HG02759 (cell line): ENCODE data around the gene TULP4.
"Not testable (repeated sequence)": the region's sequence is repeated elsewhere in the genome, so short reads cannot be mapped to it uniquely, and the experiment has no call there.

ENCODE experiments used
- ATAC-seq: cut with Tn5 transposase; IDR thresholded peaks from one replicate; pipeline ENCODE4 v1.9.1; 2021; ENCODE audit warnings: mild to moderate bottlenecking, moderate library complexity; ENCODE audit not compliant: unreplicated experiment

The TULP4 gene

GRCh38 chr6:158461954-158462353 is 149.7 kb downstream of the TULP4 start:
- ATAC-seq, result no peak

- no peak for ATAC-seq
Observed at GRCh38 chr6:158464483-158464882, 152.2 kb downstream of the TULP4 start.

- ATAC-seq, result no peak
Observed at GRCh38 chr6:158465257-158465656, 153.0 kb downstream of the TULP4 start.

DNA sequence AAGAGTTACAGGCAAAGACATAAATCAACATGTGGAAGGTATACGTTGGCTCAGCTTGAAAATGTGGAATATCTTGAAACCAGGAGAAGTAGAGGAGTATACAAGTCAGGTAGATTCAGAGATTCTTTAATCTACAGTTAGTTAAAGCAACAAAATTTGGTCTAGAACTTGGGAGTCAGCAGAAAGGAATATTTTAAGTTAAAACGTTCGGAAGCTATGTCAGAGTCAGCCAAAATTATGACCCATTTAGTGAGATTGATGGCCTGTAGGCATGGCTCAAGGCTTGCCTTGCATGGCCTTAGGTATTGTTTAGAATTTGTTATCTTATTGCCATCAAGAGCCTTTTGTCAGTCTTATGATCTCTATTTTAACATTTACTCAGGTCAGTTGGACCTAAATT is 153.5 kb downstream of the TULP4 start:
- no peak for ATAC-seq

DNA sequence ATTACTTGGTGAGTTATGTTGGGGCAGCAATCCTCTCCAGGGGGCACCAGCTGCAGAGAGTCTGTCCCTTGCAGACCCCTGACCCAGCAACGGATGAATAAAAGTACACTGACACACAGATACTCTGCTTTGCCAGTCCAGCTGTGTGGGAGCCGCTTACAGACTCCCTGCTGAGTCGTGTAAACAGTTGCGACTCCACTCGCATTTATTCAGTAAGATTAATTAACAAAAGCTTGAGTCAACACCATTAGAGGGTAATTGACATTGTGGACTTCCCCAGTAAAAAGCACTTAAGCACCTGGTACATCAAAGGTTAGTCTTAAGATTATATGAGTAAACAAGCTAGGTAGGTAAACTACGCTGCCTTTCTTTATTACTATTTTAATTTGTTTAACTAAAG is 155.7 kb downstream of the TULP4 start:
- no peak for ATAC-seq

DNA sequence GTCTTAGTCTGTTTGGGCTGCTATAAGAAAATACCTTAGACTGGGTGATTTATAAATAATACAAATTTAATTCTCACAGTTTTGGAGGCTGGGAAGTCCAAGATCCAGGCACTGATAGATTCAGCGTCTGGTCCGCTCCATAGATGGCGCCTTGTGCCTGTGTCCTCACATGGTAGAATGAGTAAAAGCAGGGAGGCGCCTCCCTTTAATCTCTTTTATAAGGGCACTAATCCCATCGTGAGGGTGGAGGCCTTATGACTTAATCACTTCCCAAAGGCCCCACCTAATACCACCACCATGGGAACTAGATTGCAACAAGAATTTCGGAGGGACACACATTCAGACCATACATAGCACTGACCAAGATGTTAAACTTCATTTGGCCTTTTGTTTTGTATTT is 156.4 kb downstream of the TULP4 start:
- ATAC-seq, result no peak

DNA sequence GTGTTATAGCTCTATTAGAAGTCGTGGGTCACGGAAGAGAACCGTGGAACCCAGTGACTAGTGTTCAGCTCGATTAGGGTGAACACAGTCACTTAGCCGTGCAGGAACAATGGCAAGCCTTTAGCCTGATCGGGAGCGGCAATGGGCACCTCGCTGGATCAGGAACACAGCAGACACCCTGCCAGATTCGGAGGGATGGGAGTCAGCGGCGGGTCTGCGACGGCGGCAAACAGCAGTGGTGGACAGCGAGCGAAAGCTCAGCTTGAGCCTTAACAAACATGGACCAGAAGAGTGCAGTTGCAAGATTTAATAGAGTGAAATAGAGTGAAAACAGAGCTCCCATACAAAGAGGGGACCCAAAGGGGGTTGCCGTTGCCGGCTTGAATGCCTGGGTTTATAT is 157.8 kb downstream of the TULP4 start:
- ATAC-seq, result not testable (repeated sequence)

DNA sequence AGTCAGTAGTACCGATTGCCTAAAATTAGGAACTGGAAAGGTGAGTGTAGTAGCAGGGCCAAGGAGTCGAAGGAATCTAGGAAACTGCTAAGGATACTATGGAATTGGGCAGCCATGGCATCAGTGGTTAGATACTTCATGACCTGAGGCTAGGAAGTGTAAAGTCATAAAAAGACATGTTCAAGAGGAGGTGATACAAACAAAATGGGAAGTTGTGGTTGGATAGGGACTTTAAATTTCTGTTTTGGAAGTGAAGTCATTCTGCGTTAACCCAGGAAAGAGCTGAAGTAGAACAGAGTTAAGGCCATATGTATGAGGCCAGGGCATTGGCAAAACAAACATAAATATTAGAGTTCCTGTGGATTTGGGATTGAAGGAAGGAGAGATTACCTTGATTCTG is 159.1 kb downstream of the TULP4 start:
- ATAC-seq, result no peak

DNA sequence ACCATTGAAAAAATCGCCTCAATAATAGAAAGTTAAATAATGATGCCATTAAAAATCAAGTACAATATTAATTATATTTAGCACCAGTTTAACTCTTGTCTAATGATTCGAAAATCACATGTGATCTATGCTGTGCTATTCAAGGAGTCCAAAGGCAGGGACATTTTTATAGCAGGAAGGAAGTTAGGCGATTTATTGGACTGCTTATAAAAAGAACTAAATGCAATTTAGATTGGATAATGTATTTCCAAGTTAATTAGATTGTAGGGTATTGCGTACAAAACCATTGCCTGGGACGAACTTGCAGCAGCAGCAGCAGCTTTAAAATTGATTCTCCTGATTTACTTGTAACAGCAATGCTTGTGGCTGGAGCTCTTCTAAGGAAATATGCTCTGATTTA is 160.2 kb downstream of the TULP4 start:
- ATAC-seq, result no peak

DNA sequence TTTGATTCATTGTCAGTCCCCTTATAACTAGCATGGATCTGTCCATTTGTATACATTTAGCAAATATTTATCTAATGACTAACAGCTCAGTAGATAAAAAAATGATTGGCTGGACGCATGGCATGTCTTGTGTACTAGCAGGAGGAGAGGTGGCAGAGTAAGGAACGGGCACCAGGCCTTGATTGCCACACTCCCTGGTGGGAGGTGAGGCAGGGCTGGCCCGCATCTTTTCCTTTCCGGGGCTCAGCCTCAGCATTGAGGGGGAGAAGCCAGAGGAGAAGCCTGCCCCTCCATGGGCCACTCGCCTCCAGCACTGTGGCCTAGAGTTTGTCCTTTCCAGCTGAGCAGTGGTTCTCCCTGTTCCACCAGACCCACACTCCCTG is 162.7 kb downstream of the TULP4 start:
- no peak for ATAC-seq

DNA sequence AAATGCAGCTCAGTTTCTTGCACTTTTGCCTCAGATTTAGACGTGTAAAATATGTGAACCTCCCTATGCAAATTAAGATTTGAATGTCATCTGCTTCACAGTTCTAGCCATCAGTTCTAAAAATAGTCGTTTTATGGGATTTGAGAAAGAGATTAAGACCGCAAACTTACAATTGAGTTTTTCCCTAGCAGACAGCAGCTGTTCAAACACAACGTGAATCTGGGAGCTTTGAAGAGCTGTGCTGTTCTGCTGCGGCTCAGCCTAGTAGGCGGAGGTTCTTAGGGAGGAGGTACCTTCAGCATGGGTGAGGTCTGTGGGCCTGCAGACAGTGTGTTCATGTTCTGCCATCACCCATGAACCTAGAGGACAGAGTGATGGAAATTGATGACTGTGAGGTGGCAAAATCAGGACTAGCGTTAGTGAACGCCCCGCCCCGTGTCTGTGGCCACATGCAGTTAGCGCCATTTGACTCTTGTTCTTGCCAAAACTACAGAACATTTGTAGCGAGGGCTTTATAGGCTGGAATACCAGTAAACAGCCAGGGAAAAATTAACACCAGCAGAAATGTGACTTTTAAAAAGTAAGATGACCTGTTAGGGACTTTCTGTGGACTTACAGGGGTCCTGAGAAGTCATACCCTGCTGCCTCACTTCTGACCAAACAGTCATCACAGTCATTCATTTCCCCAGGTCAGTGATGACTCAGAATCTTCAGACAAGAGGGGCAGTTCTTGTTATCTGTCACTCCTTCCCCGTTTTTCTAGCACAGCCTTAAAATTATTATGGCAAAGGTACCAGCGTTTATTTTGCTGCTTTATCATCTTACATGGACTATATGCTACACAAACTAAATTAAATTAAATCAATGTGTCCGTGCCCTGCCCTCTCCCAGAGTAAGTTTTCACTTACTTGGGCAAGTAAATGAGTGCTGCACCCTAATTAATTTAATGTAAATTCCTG is 163.4 kb downstream of the TULP4 start:
- peak; percentile 87 for ATAC-seq

DNA sequence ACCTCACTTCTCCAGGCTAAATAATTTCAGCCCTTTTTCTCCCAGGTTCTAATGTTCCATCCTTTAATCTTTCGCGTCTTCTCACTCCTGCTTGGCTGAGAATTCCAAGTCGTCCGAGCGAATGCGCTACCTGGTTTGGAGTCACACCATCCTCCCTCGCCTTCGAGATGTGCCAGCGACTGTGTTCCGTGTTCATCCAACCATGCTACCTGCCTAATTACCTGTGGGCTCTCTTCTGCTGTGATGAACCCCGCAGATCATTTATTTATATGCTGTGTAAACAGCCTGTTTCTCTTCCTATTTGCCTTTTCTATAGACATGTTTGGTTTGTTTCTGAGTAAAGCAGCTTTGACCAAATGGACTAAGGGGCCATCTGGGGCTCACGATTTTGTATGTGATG is 164.1 kb downstream of the TULP4 start:
- peak; percentile 18 for ATAC-seq

DNA sequence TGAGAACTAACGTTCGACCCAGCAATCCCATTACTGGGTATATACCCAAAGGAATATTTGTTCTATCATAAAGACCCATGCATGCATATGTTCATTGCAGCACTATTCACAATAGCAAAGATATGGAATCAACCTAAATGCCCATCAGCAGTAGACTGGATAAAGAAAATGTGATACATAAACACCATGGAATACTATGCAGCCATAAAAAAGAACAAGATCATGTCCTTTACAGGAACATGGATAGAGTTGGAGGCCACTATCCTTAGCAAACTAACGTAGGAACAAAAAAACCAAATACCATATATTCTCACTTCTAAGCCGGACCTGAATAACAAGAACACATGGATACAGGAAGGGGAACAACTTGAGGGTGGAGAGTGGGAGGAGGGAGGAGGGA is 165.5 kb downstream of the TULP4 start:
- not testable (repeated sequence) for ATAC-seq

- no peak for ATAC-seq
Observed at GRCh38 chr6:158480989-158481388, 168.7 kb downstream of the TULP4 start.

DNA sequence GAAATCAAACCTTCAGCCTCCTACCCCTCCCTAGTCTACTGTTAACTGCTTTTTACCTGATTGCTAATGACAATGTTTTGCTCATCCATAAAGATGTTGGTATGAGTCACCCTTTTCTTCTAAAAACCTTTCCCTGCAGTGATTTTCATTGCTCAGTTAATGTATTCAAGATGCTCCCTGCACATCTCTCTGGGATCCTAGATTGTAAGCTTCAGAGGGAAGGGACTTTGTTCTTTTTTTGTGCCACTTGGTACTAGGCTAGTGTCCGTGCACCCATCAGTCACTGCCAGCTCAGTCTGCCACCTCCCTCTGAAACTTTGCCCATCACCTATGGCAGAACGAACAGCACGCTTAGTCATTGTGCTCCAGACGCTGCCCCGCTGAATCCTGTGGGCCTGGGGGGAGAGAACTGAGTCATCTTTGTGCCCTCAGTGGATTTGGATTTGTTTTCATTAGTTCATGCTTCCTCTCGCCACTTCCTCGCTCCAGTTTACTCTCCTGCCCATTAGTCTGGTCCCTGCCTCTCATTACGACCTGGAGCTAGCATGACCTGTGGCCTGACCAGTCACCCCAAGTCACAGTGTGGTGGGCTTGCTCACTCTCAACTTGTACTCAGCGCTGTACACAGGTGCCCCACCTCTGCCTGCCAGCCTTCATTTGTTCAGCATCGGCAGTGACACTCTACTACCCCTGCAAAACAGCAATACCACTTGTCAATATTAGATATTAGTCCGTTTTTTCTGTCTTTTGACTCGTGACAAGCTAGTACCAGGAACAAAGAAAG is 169.6 kb downstream of the TULP4 start:
- peak; percentile 52 for ATAC-seq

DNA sequence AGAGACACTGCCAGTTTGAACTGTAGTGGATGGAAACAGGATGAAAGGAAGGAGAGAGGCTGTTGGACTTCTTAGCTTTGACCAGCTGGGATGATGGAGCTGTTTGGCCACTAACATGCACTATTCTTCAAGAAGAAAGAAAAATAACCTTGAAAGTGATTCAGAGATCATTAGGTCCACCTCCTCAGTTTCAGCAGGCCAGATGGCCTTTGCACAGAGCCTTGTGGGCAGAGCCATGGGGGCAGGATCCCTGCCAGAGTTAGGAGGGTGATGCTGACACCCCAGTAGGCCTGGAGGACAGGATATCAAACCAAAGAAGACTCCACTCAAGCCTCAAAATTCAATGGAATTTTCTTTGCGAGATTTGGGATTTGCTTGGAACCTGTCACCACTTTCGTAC is 173.2 kb downstream of the TULP4 start:
- ATAC-seq, result no peak

- no peak for ATAC-seq
Observed at GRCh38 chr6:158487495-158487894, 175.2 kb downstream of the TULP4 start.

- no peak for ATAC-seq
Observed at GRCh38 chr6:158488065-158488464, 175.8 kb downstream of the TULP4 start.

DNA sequence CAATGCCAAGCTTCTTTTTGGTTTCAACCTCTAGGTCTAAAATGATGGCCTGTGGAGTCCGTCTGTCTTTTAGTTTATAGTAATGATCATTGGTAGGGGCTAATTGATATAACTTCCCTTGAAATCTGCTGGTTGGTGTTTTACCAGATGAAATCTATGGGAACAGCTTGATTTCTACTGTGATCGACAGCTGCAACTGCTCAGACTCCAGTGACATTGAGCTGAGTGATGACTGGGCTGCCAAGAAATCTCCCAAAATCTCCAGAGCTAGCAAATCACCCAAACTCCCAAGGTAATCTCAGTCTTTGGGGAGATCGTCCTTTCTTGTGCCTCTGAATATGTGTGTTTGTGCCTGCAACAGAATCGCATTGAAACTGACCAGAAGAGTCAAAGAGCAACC is 177.2 kb downstream of the TULP4 start:
- ATAC-seq, result no peak

- ATAC-seq, result no peak
Observed at GRCh38 chr6:158492881-158493280, 180.6 kb downstream of the TULP4 start.

DNA sequence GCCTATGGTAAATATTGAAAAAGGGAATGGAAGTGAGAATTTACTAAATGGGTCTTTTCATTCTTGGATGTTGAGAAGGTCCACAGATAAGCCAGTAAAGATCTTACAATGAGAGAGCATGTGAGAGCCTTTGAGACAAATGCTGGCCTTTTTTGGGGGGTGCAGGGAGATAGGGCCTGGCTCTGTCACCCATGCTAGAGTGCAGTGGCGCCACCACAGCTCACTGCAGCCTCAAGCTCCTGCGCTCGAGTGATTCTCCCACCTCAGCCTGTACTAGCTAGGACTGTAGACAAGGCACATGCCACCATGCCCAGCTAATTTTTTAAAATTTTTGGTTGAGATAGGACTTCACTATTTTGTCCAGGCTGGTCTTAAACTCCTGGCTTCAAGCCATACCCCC is 184.4 kb downstream of the TULP4 start:
- no peak for ATAC-seq

GRCh38 chr6:158497620-158498019 is 185.4 kb downstream of the TULP4 start:
- ATAC-seq, result no peak
